Activated CD4-positive, alpha-beta memory T cell treated with anti-CD3 and anti-CD28 coated beads, Interleukin-2, amount 10 ng/mL, durations not matched to agents 7 days and 5 days (primary cell): Measurements from ENCODE around the gene IQCH. TPM values are rescaled to one million over a fixed set of nuclear protein-coding genes. Genes with fewer than 3 reads are reported as not detected.

ENCODE experiments used
- CTCF ChIA-PET: fragments of 350-600 bp; sonication (Branson Sonifier 250); formaldehyde crosslinking; loops from one replicate; lab custom pipeline; 2021; ENCODE audit warnings: antibody characterized with exemption, inconsistent platforms; lab: Charles Lee
- POLR2A ChIA-PET: fragments of 350-600 bp; sonication (Branson Sonifier 250); formaldehyde crosslinking; loops from one replicate; lab custom pipeline; 2021; ENCODE audit warnings: antibody characterized with exemption; lab: Charles Lee
- DNase-seq: peaks from one replicate; pipeline ENCODE4 v3.0.0-alpha.2; 2020
- H3K27ac Mint-ChIP-seq: one replicate; pipeline ENCODE4 v1.8.0; 2021; ENCODE audit warnings: mild to moderate bottlenecking, mixed read lengths
- H3K27me3 Mint-ChIP-seq: one replicate; pipeline ENCODE4 v1.8.0; 2021; ENCODE audit warnings: mixed read lengths
- H3K36me3 Mint-ChIP-seq: one replicate; pipeline ENCODE4 v1.8.0; 2021; ENCODE audit warnings: low read depth, mixed read lengths
- H3K4me1 Mint-ChIP-seq: one replicate; pipeline ENCODE4 v1.8.0; 2021; ENCODE audit warnings: mixed read lengths
- H3K4me3 Mint-ChIP-seq: one replicate; pipeline ENCODE4 v1.8.0; 2021; ENCODE audit warnings: mild to moderate bottlenecking, mixed read lengths
- H3K9me3 Mint-ChIP-seq: one replicate; pipeline ENCODE4 v1.8.0; 2021; ENCODE audit warnings: mixed read lengths
- total RNA-seq, 2 experiments: library from RNA; stranded (reverse); gene quantifications; one replicate each; pipeline ENCODE4 v1.2.3, GENCODE V29; 2021

The IQCH gene
- total RNA-seq, 2 experiments from 2014 or later, result 0.78 to 0.98 TPM

- ChIA-PET CTCF (interaction anchor here (1.5 kb wide), 1 partner anchor 376 kb away, joined by 4 read pairs; no protein-coding TSS in a partner anchor), POLR2A (no interaction called here)
- H3K27ac Mint-ChIP-seq, result no peak overlapping the region
- no peak overlapping the region for H3K4me3 Mint-ChIP-seq
- H3K36me3 Mint-ChIP-seq, result no peaks in the 10 kb centered on the region
- H3K27me3 Mint-ChIP-seq, result no peaks in the 10 kb centered on the region
- no peak for DNase-seq
- no peaks in the 10 kb centered on the region for H3K4me1 Mint-ChIP-seq
- H3K9me3 Mint-ChIP-seq, result no peaks in the 10 kb centered on the region
These were observed 207.1 kb downstream of the IQCH start for GRCh38 chr15:67461735-67462134.

DNA sequence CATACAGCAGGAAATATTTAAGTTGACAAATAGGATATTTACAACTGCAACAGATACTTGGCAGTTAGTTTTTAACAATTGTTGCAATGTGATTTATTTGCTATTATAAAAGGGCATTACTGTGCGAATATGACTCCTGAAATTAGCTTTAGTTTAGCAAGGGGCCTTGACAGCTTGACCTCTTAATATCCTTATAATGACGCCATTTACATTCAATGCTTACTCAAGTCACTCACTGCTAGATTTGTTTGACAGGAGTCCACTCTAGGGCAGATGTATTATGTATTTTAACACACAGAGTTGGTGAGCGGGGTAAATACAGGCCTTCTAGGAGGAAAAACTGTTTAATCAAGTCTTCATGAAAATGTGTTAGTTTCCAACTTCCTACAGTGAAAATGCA lies 208.3 kb downstream of the IQCH start:
- no peak overlapping the region for H3K4me3 Mint-ChIP-seq

GRCh38 chr15:67463488-67463887 lies 208.9 kb downstream of the IQCH start:
- ChIA-PET POLR2A (no interaction called here), CTCF (interaction anchor here (1.4 kb wide), 1 partner anchor 373 kb away, joined by 3 read pairs; no protein-coding TSS in a partner anchor)
- Mint-ChIP-seq H3K27ac (no peak overlapping the region), H3K9me3 (no peaks in the 10 kb centered on the region), H3K36me3 (no peaks in the 10 kb centered on the region), H3K4me3 (no peak overlapping the region), H3K27me3 (no peaks in the 10 kb centered on the region), H3K4me1 (no peaks in the 10 kb centered on the region)
- no peak for DNase-seq

More for the DNA sequence above, 208.3 kb downstream of the IQCH start:
- Mint-ChIP-seq H3K36me3 (no peaks in the 10 kb centered on the region), H3K27ac (no peak overlapping the region), H3K9me3 (no peaks in the 10 kb centered on the region), H3K4me1 (no peaks in the 10 kb centered on the region), H3K27me3 (no peaks in the 10 kb centered on the region)
- ChIA-PET CTCF (interaction anchor here (1.4 to 1.5 kb wide), 2 partner anchors 373 to 375 kb away, joined by 3 to 4 read pairs; no protein-coding TSS in a partner anchor), POLR2A (no interaction called here)
- DNase-seq, result no peak

GRCh38 chr15:67465196-67465952 lies 210.8 kb downstream of the IQCH start:
- ChIA-PET CTCF (interaction anchor here (0.5 to 2.4 kb wide), 2 partner anchors 8 to 722 kb away, joined by 4 to 9 read pairs; no protein-coding TSS in a partner anchor), POLR2A (no interaction called here)
- H3K27me3 Mint-ChIP-seq, result no peaks in the 10 kb centered on the region

DNA sequence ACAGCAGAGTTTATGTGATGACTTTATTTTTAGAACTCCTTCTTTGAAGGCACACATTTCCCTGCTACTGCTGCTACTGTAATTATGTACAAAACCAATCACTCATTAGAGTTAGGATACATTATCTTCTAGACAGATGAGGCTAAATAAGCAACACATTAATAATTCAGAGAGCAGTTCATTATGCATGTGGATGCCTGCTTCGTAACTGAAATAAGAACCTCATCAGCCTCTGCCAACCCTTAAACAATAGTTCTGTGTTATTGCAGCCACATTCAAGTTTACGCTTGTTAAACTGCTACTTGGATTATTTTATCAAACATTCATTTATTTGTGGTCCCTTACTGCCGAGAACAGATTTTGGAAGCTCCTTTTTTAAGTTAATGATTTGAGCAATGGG lies 213.8 kb downstream of the IQCH start:
- ChIA-PET CTCF (no interaction called here), POLR2A (no interaction called here)
- H3K9me3 Mint-ChIP-seq, result no peaks in the 10 kb centered on the region
- H3K27ac Mint-ChIP-seq, result no peak overlapping the region
- no peaks in the 10 kb centered on the region for H3K36me3 Mint-ChIP-seq
- no peaks in the 10 kb centered on the region for H3K27me3 Mint-ChIP-seq
- no peak for DNase-seq
- H3K4me3 Mint-ChIP-seq, result no peak overlapping the region
- H3K4me1 Mint-ChIP-seq, result no peaks in the 10 kb centered on the region

More at GRCh38 chr15:67465196-67465952, 210.8 kb downstream of the IQCH start:
- no peaks in the 10 kb centered on the region for H3K4me1 Mint-ChIP-seq
- H3K27ac Mint-ChIP-seq, result no peak overlapping the region
- no peak overlapping the region for H3K4me3 Mint-ChIP-seq
- no peak for DNase-seq
- no peaks in the 10 kb centered on the region for H3K36me3 Mint-ChIP-seq
- H3K9me3 Mint-ChIP-seq, result no peaks in the 10 kb centered on the region

DNA sequence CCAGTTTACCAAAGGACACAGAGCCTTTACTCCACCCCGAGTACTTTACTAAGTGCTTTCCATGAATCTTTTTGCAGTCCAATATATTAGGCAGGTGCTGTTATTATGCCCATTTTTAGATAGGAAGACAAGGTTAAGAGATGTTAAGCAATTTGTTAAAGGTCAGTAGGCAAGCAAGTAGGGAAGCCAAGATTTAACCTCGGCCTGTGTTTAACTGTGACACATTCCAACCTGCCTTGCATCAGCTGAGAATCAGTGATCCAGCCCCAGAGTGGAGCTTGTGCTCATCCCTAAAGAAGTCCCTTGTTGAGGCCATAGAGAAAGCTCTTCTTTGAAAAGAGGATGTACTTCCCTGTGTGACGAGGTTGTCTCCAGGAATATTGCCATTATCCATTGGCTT lies 215.1 kb downstream of the IQCH start:
- Mint-ChIP-seq H3K4me3 (no peak overlapping the region), H3K36me3 (no peaks in the 10 kb centered on the region), H3K9me3 (no peaks in the 10 kb centered on the region), H3K27ac (no peak overlapping the region), H3K27me3 (no peaks in the 10 kb centered on the region), H3K4me1 (no peaks in the 10 kb centered on the region)
- CTCF ChIA-PET, result interaction anchor here (1.1 kb wide), 1 partner anchor 13 kb away, joined by 3 read pairs; no protein-coding TSS in a partner anchor
- POLR2A ChIA-PET, result no interaction called here
- DNase-seq, result no peak

- H3K27me3 Mint-ChIP-seq, result no peaks in the 10 kb centered on the region
- ChIA-PET POLR2A (no interaction called here), CTCF (interaction anchor here (0.5 kb wide), 1 partner anchor 620 kb away, joined by 3 read pairs; no protein-coding TSS in a partner anchor)
- no peaks in the 10 kb centered on the region for H3K36me3 Mint-ChIP-seq
- H3K27ac Mint-ChIP-seq, result no peak overlapping the region
- H3K4me1 Mint-ChIP-seq, result no peaks in the 10 kb centered on the region
- no peak for DNase-seq
- H3K4me3 Mint-ChIP-seq, result no peak overlapping the region
- no peaks in the 10 kb centered on the region for H3K9me3 Mint-ChIP-seq
These were observed 218.4 kb downstream of the IQCH start for GRCh38 chr15:67472957-67473356.

DNA sequence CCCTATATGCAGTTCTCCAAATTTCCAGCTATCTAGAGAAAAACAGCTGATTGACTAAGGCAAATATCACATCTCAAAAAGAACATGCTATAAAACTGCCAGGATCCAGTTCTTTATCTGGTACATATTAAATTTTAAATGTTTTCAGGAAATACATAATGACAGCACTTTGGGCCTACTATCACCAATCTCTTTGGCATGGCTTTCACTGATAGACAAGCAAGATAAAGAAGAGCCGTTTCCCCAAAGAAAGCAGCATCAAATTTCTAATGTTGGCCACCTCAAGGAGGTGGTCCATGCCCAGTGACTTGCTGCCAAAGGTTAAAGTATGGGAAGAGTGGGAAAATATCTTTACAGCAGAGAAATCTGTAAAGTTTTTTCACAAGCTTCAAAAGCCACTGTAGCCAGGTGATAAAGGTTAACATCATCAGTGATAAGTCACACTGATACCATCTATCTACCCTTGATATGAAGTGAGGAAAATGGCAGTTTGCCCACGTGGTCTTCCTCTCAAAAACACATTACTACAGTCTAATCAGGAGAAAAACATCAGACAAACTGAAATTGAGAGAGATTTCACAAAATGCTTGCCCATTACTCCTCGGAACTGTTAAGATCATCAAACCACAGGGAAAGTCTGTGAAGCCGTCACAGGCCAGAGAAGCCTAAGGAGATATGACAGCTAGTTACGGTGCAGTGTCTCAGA lies 220.0 kb downstream of the IQCH start:
- H3K36me3 Mint-ChIP-seq, result no peaks in the 10 kb centered on the region
- POLR2A ChIA-PET, result no interaction called here

GRCh38 chr15:67479781-67480505 lies 225.4 kb downstream of the IQCH start:
- POLR2A ChIA-PET, result no interaction called here
- no peak overlapping the region for H3K4me3 Mint-ChIP-seq
- H3K27me3 Mint-ChIP-seq, result no peaks in the 10 kb centered on the region
- no peaks in the 10 kb centered on the region for H3K9me3 Mint-ChIP-seq
- CTCF ChIA-PET, result no interaction called here
- no peaks in the 10 kb centered on the region for H3K36me3 Mint-ChIP-seq
- no peaks in the 10 kb centered on the region for H3K4me1 Mint-ChIP-seq
- DNase-seq, result no peak
- H3K27ac Mint-ChIP-seq, result no peak overlapping the region

More for the DNA sequence above, 220.0 kb downstream of the IQCH start:
- CTCF ChIA-PET, result no interaction called here
- Mint-ChIP-seq H3K27me3 (no peaks in the 10 kb centered on the region), H3K4me1 (no peaks in the 10 kb centered on the region), H3K4me3 (no peak overlapping the region), H3K9me3 (no peaks in the 10 kb centered on the region), H3K27ac (no peak overlapping the region)
- DNase-seq, result no peak

- Mint-ChIP-seq H3K4me3 (no peak overlapping the region), H3K9me3 (no peaks in the 10 kb centered on the region), H3K27ac (no peak overlapping the region), H3K36me3 (no peaks in the 10 kb centered on the region), H3K4me1 (no peaks in the 10 kb centered on the region), H3K27me3 (peaks cover 2% of the 10 kb centered on the region)
- POLR2A ChIA-PET, result no interaction called here
- no peak for DNase-seq
- CTCF ChIA-PET, result no interaction called here
These were observed 226.2 kb downstream of the IQCH start for GRCh38 chr15:67480741-67481140.

GRCh38 chr15:67481680-67482079 lies 227.1 kb downstream of the IQCH start:
- DNase-seq, result no peak
- H3K4me3 Mint-ChIP-seq, result no peak overlapping the region
- H3K9me3 Mint-ChIP-seq, result no peaks in the 10 kb centered on the region
- POLR2A ChIA-PET, result no interaction called here
- H3K27ac Mint-ChIP-seq, result no peak overlapping the region
- CTCF ChIA-PET, result no interaction called here
- H3K27me3 Mint-ChIP-seq, result peaks cover 2% of the 10 kb centered on the region
- no peaks in the 10 kb centered on the region for H3K36me3 Mint-ChIP-seq
- no peaks in the 10 kb centered on the region for H3K4me1 Mint-ChIP-seq

DNA sequence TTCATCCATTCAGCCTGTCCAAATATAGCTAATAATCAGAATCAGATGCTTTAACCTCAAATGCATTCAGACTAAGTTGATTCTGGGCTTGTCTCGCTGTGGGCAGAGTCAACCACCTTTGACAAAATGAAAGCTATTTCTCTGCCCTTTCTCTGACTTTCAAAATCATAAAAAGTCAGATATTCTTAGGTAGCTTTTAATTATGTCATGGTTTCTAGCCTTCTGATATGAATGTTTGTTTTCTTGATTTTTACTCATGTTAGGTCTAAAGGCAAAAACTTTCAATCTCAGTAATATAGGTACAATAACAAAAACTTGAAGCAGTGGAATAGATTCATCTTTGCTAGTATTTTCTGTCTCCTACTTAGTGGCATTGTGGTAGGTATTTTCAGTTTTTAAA lies 241.0 kb downstream of the IQCH start:
- Mint-ChIP-seq H3K4me3 (no peak overlapping the region), H3K9me3 (no peaks in the 10 kb centered on the region), H3K27me3 (peaks cover 2% of the 10 kb centered on the region), H3K27ac (no peak overlapping the region), H3K4me1 (no peaks in the 10 kb centered on the region), H3K36me3 (no peaks in the 10 kb centered on the region)
- CTCF ChIA-PET, result no interaction called here
- POLR2A ChIA-PET, result no interaction called here
- no peak for DNase-seq
